Liver (tissue), 6 donors: Measurements from ENCODE around the gene C9orf57. TPM values are rescaled to one million over a fixed set of nuclear protein-coding genes. Genes with fewer than 3 reads are reported as not detected.

Source experiments
- ATF3 ChIP-seq: IDR thresholded peaks from 2 replicates; pipeline ENCODE4 v1.6.1; 2016; ENCODE audit warnings: antibody characterized with exemption
- GABPA ChIP-seq, 2 donors: IDR thresholded peaks in 1 of 2; conservative IDR thresholded peaks in 1 of 2; 2 replicates each; pipeline ENCODE4 v1.6.1; 2016; ENCODE audit warnings: antibody characterized with exemption in 2 of 2, mild to moderate bottlenecking in 1 of 2, moderate library complexity in 1 of 2
- polyA plus RNA-seq, 2 donors: library from polyadenylated mRNA; stranded (reverse) in 1 of 2; unstranded in 1 of 2; fragments of 200-250 nt in 1 of 2; fragments of >200 nt in 1 of 2; fragmentation: Nextera tagmentation in 1 of 2; extraction: Ambion mirVana in 1 of 2; gene quantifications; one replicate each; pipeline versions ENCODE4 v1.2.1 to v1.2.3, GENCODE V29; 2013 to 2015
- small RNA-seq: library from RNA; depleted of rRNA; stranded (forward); fragments of <200 nt; gene quantifications from one replicate; pipeline ENCODE3, GENCODE V24; 2014
- total RNA-seq, 2 donors: library from RNA; depleted of rRNA; stranded (reverse); fragments of >200 nt; gene quantifications; one replicate each; pipeline ENCODE4 v1.2.3, GENCODE V29; 2014
- donor health status: healthy.
- donor health status: healthy.
- donor health status: healthy.

C9orf57 gene
- total and polyA plus RNA-seq, 4 donors = not detected

DNA sequence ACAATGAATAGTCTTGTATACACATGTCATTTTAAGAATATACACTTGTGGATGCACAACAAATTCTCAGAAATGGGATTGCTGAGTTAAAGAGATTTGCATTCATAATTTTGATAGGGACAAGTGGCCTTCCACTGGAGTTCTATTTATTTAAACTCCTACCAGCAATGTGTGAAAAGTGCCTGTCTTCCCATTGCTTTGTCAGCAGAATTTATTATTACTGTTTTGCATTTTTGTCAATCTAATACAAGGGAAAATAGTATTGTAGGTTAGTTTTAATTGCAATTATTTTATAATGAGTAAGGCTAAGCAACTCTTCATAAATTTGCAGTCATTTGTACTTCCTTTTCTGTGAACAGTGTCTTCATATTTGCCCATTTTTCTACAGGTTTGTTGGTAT lies 55.0 kb downstream of the C9orf57 start (continued):
- TF ChIP-seq ATF3 (no peak), GABPA (IDR thresholded peaks at IDR 0.05 in 1 of 2, conservative IDR thresholded peaks at IDR 0.05 in 1 of 2) (no peak)

Small RNA genes lying within 50 kb of the gene (small RNA-seq; reads per million reads assigned to genes)
- gene HSPB1P1 = not detected

Other genes starting within 250 kb of the C9orf57 start
- 10 to 100 TPM; 12.9 to 17.7 TPM for gene ABHD17B, start 149.4 kb downstream of the C9orf57 start, total RNA-seq
- gene ABHD17B, start 149.4 kb downstream of the C9orf57 start, polyA plus RNA-seq = 1 to 10 TPM; 5.2 to 7.4 TPM
- gene C9orf85, start 149.0 kb downstream of the C9orf57 start, total RNA-seq = 1 to 10 TPM; 3.9 to 6.6 TPM
- 1 to 10 TPM; 3.6 to 3.8 TPM for gene C9orf85, start 149.0 kb downstream of the C9orf57 start, polyA plus RNA-seq
- gene GDA, start 88.8 kb upstream of the C9orf57 start, total RNA-seq = 10 to 100 TPM in 1 of 2 donors, under 1 TPM in 1; 0.37 to 24.1 TPM
- 10 to 100 TPM; 15.0 to 24.4 TPM for gene GDA, start 88.8 kb upstream of the C9orf57 start, polyA plus RNA-seq